Activated CD8-positive, alpha-beta memory T cell treated with anti-CD3 and anti-CD28 coated beads for 48 hours (primary cell): ENCODE measurements around the gene ANAPC13.

ENCODE experiments used
- DNase-seq, 3 experiments: peaks; one replicate each; pipeline ENCODE4 v3.0.0-alpha.2; 2020; ENCODE audit warnings: low read depth in 2 of 3, low spot score in 2 of 3

The ANAPC13 gene

GRCh38 chr3:134483195-134483900, 2.4 kb downstream of the ANAPC13 start:
- DNase-seq = no peak

- no peak for DNase-seq
Observed at GRCh38 chr3:134482622-134483021, 3.2 kb downstream of the ANAPC13 start.

- DNase-seq = no peak
Observed at GRCh38 chr3:134481166-134481565, 4.6 kb downstream of the ANAPC13 start.

- DNase-seq = no peak
Observed at GRCh38 chr3:134480546-134480945, 5.2 kb downstream of the ANAPC13 start.

GRCh38 chr3:134477938-134478337, 7.8 kb downstream of the ANAPC13 start:
- no peak for DNase-seq

- DNase-seq = no peak
Observed at GRCh38 chr3:134477002-134477401, 8.8 kb downstream of the ANAPC13 start.

- DNase-seq = no peak
Observed at GRCh38 chr3:134476306-134476705, 9.5 kb downstream of the ANAPC13 start.

GRCh38 chr3:134474956-134475355, 10.8 kb downstream of the ANAPC13 start:
- no peak for DNase-seq

GRCh38 chr3:134473868-134474546, 11.8 kb downstream of the ANAPC13 start:
- DNase-seq = peak in 2 of 3 experiments; percentile 52 to 75

GRCh38 chr3:134472831-134473230, 13.0 kb downstream of the ANAPC13 start:
- no peak for DNase-seq

- DNase-seq = no peak
Observed at GRCh38 chr3:134471521-134472193, 14.1 kb downstream of the ANAPC13 start.

GRCh38 chr3:134468519-134468918, 17.3 kb downstream of the ANAPC13 start:
- DNase-seq = no peak

- no peak for DNase-seq
Observed at GRCh38 chr3:134466331-134466730, 19.5 kb downstream of the ANAPC13 start.

GRCh38 chr3:134464689-134465365, 21.0 kb downstream of the ANAPC13 start:
- no peak for DNase-seq

GRCh38 chr3:134464064-134464688, 21.6 kb downstream of the ANAPC13 start:
- DNase-seq = no peak

GRCh38 chr3:134463676-134464063, 22.1 kb downstream of the ANAPC13 start:
- DNase-seq = no peak

- no peak for DNase-seq
Observed at GRCh38 chr3:134462331-134462941, 23.3 kb downstream of the ANAPC13 start.

GRCh38 chr3:134460965-134461364, 24.8 kb downstream of the ANAPC13 start:
- no peak for DNase-seq

- no peak for DNase-seq
Observed at GRCh38 chr3:134459562-134459961, 26.2 kb downstream of the ANAPC13 start.

GRCh38 chr3:134458406-134458945, 27.3 kb downstream of the ANAPC13 start:
- DNase-seq = no peak
